GM20431 (cell line): ENCODE measurements around the gene ADAMTS10.
"Not testable (repeated sequence)": the region's sequence is repeated elsewhere in the genome, so short reads cannot be mapped to it uniquely, and the experiment has no call there.

Experiments used
- in situ Hi-C: fragments of 300-500 bp; cut with MseI, MboI; formaldehyde crosslinking; loops from one replicate; pipeline ENCODE4 v1.15.0; 2020; ENCODE audit warnings: low sequenced_read_pairs; ENCODE audit not compliant: unreplicated experiment

ADAMTS10 gene

GRCh38 chr19:8610041-8610935 is at the start of gene ADAMTS10:
Gene ADAMTS10 (minus strand): TSS chr19:8610715. CDS start chr19:8605710, 5,005 bp downstream.
- in situ Hi-C loops = no loop called here

GRCh38 chr19:8659905-8660304 is 49.4 kb upstream of the ADAMTS10 start:
- in situ Hi-C loops = no loop called here

- in situ Hi-C loops = no loop called here
Observed at GRCh38 chr19:8657869-8658268, 47.4 kb upstream of the ADAMTS10 start.

- in situ Hi-C loops = no loop called here
Observed at GRCh38 chr19:8655340-8655709, 44.8 kb upstream of the ADAMTS10 start.

GRCh38 chr19:8654591-8655339 is 44.2 kb upstream of the ADAMTS10 start:
- in situ Hi-C loops = no loop called here

- in situ Hi-C loops = no loop called here
Observed at GRCh38 chr19:8648240-8648639, 37.7 kb upstream of the ADAMTS10 start.

- in situ Hi-C loops = no loop called here
Observed at GRCh38 chr19:8643860-8644653, 33.5 kb upstream of the ADAMTS10 start.

- in situ Hi-C loops = no loop called here
Observed at GRCh38 chr19:8642561-8642960, 32.0 kb upstream of the ADAMTS10 start.

GRCh38 chr19:8641908-8642547 is 31.5 kb upstream of the ADAMTS10 start:
- in situ Hi-C loops = no loop called here

- in situ Hi-C loops = no loop called here
Observed at GRCh38 chr19:8641221-8641907, 30.8 kb upstream of the ADAMTS10 start.

GRCh38 chr19:8640402-8641004 is 30.0 kb upstream of the ADAMTS10 start:
- in situ Hi-C loops = no loop called here

GRCh38 chr19:8639821-8640401 is 29.4 kb upstream of the ADAMTS10 start:
- in situ Hi-C loops = no loop called here

- in situ Hi-C loops = no loop called here
Observed at GRCh38 chr19:8638078-8638619, 27.6 kb upstream of the ADAMTS10 start.

GRCh38 chr19:8637070-8637469 is 26.6 kb upstream of the ADAMTS10 start:
- in situ Hi-C loops = not testable (repeated sequence)

GRCh38 chr19:8635422-8635821 is 24.9 kb upstream of the ADAMTS10 start:
- in situ Hi-C loops = no loop called here

- in situ Hi-C loops = no loop called here
Observed at GRCh38 chr19:8631425-8631819, 20.9 kb upstream of the ADAMTS10 start.

- in situ Hi-C loops = no loop called here
Observed at GRCh38 chr19:8630796-8631424, 20.4 kb upstream of the ADAMTS10 start.
